Measurements from ENCODE around the gene RCC1.
"Not testable (repeated sequence)": the region's sequence is repeated elsewhere in the genome, so short reads cannot be mapped to it uniquely, and the experiment has no call there.

The RCC1 gene

DNA sequence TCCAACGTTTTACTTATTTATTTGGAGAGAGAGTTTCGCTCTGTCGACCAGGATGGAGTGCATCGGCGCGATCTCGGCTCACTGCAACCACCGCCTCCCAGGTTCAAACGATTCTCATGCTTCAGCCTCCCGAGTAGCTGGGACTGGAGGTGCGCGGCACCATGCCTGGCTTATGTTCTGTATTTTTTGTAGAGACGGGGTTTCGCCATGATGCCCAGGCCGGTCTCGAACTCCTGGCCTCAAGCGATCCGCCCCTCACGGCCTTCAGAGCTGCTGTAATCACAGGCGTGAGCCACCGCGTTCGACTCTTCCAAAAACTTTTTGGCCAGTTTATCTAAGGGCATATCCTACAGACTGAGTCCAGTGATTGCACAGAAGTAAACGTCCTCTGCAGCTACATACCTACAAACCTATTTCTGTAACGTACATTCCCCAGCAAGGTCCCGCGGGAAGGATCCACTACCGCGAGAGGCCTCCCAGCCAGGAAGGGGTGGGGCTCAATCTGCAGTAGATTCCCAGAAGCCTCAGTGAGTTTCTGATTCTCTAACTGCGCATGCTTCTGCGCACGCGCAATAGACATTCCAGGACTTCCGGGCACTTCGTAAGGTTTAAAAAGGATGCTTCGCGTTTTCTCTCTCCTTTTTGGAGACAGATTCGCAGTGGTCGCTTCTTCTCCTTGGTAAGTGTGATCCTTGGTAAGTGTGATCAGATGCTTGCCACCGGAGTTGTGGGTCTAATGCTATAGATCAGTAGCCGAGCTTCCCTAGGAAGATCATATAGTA, at the start of gene RCC1:
RCC1 (plus strand) TSS at position 638 of the 782 bp plus-strand sequence. CDS start 23,824 bp downstream, outside the sequence.
- peak; percentile 99 for DNase-seq

- DNase-seq, result peak; percentile 79
These were observed 49.8 kb upstream of the RCC1 start for GRCh38 chr1:28456078-28456477.

DNA sequence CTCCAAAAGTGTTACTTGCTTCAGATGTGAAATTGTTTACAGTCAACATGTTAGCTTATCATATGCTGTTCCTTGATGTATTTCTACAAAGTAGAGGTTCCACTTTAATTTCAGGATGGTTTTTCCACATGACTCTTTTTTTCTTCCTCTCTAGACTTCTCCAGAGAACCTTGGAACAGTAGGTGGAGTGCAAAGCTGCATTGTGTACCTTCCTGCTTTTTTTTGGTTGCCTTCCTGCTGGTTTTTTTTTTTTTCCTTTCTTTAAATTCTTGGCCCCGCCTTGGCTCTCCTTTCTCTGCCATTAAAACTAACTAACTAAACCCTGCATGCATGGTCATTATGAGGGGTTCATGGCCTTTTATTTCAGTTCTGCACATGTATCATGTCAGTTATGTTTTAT, 48.2 kb upstream of the RCC1 start:
- DNase-seq, result no peak

DNA sequence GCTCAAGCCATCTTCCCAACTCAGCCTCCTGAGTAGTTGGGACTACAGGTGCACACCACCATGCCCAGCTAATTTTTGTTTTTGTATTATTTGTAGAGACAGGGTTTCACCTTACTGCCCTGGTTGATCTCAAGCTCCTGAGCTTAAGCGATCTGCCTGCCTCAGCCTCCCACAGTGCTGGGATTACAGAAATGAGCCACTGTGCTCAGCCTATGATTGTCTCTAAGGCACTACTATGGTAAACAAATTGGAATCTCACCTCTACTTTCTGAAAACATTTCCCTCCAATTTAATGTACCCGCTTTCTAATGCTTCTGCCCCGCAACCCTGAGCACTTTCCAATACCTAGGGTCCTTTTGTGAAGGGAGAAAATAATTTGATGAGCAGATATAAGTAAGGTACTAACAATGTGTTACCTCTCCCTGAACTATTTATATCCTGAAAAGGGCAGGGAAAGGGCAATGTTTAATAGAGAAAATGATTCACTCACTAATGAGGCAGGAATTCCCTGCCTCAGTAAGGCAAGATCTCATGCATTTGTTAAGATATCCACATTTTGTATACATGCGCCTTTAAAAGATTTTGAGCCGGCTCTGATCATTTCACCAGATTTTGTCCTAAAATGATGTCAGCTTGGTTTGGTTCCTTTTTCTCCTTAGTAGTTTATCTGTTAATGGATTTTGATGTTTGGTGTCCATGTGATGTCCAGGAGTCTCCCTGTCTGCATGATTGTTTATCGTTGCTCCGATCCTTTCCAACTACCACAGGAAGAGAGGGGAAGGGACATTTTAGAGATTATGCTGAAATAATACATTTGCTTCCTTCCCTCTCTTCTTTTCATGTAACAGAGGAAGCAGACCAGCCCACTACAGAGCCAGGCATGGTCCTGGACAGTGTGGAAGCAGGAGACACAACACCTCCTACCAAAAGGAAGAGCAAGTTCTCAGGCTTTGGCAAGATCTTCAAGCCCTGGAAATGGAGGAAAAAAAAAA, 47.3 kb upstream of the RCC1 start:
- peak; percentile 20 for DNase-seq

DNA sequence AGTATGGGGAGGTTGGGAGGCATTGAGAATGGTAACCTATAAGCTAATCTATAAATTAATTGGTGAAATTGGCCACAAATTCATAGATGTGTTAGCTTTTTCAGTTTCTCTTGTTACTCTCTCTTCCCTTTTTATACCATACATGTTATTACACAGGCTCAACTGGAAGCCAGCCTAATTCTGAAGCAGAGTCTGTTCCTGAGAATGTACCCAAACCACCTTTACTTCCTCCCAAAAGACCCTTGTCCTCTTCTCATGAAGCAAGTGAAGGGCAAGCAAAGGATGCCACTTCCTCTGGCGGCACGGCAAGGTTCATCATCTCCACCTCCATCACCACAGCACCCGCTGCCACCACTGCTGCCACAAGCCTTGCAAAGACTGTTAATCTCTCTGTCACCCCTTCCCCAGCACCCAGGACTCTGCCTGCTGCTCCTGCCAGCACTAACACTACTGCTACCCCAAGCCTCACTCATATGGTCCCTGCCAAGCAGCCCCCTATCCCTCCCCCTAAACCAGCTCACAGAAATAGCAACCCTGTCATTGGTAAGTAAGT, 39.5 kb upstream of the RCC1 start:
- DNase-seq, result no peak

DNA sequence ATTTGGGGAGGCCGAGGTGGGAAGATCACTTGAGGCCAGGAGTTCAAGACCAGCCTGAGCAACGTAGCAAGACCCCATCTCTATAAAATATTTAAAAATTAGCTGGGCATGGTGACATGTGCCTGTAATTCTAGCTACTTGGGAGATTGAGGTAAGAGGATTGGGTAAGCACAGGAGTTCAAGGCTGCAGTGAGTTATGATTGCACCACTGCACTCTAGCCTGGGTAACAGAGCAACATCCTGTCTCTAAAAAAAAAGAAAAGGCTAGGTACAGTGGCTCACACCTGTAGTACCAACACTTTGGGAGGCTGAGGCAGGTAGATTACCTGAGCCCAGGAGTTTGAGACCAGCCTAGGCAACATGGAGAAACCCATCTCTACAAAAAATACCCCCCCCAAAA, 35.7 kb upstream of the RCC1 start:
- DNase-seq, result no peak

GRCh38 chr1:28479497-28479896, 26.3 kb upstream of the RCC1 start:
- DNase-seq, result not testable (repeated sequence)

GRCh38 chr1:28480308-28480707, 25.5 kb upstream of the RCC1 start:
- DNase-seq, result no peak

- no peak for DNase-seq
These were observed 23.7 kb upstream of the RCC1 start for GRCh38 chr1:28482138-28482537.

DNA sequence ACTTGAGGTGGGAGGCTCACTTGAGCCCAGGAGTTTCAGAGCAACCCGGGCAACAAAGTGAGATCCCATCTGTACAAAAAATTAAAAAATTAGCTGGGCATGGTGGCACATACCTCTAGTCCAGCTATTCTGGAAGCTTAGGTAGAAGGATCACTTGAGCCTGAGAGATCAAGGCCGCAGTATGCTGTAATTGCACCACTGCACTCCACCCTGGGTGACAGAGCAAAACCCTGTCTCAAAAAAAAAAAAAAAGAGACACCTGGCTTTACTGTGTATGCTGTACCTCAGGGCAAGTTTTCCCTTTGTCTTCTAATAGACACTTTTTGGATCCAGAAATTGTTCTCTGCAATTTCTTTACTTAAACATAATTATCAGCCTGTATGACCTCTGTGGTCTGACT, 23.1 kb upstream of the RCC1 start:
- no peak for DNase-seq

GRCh38 chr1:28494737-28495136, 11.1 kb upstream of the RCC1 start:
- DNase-seq, result no peak

GRCh38 chr1:28499553-28499952, 6.3 kb upstream of the RCC1 start:
- DNase-seq, result no peak

GRCh38 chr1:28501925-28502324, 3.9 kb upstream of the RCC1 start:
- no peak for DNase-seq

GRCh38 chr1:28503117-28503516, 2.7 kb upstream of the RCC1 start:
- no peak for DNase-seq

DNA sequence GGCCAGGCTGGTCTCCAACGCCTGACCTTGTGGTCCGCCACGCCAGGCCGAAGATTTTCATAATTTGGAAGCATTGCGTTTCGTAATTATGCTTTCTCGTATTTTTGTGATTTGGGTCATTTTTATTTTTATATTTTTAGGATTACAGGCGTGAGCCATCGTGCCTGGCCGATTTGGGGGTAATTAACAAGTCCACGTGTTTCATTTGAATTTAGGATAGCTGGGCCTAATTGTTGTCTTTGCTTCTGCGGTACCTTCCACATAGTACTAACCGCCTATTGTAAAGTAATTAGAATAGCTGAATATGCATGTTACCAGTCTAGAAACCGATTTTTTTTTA, 1.0 kb downstream of the RCC1 start:
- no peak for DNase-seq

GRCh38 chr1:28507247-28507645, 1.4 kb downstream of the RCC1 start:
- peak; percentile 15 for DNase-seq

DNA sequence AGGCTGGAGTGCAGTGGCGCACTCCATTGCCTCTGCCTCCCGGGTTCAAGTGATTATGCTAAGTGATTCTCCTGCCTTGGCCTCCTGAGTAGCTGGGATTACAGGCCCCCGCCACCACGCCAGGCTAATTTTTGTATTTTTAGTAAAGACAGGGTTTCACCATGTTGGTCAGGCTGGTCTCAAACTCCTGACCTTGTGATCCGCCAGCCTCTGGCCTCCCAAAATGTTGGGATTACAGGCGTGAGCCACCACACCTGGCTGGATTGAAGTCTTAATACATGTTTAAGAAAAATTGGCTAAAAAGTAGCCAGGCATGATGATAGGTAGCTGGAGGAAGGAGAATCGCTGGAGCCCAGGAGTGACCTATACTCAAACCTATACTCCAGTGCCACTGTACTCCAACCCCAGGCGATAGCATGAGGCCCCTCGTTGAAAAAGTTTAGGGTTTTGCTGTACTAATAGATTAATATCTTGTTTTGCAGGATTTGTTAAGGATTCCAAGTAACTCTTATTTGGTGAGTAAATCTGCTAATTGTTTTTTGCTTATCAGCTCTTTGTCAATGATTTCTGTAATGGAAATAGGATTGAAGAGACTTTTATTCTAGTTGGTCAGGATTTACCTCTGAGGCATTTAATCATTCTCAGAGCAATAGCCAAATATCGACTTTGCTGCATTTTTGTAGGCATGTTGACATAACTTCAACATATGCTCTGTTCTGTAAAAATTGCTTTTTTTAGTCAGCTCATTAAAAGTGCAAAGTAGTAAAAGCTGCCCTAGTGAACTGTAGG, 2.0 kb downstream of the RCC1 start:
- DNase-seq, result no peak

GRCh38 chr1:28508435-28508754, 2.6 kb downstream of the RCC1 start:
- peak; percentile 30 for DNase-seq

DNA sequence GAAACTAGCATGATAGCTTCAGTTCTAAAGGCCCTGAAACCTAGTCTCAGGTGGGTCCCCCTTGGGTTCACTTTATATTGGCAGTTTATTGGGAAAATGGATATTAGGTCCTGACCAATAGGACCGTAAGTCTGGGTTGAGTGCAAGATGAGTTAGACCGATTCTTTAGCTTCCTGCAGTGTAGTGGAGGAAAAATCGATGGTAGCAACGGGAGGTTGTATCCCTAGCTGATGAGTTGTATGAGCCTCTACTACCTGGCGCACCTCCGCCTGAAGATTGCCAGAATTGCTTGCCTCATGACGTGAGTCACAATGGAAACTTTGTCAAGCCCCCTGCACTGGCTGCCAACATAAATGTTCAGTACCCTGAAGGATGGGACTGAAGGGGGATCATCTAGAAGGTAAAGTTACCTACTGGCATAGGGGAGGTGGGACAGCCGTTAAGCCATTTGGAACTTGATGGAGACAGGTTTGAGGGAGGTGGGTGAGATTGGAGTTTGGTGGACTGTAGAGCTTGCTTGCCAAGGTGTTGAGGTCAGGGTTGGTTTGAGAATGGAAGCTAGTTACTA, 3.9 kb downstream of the RCC1 start:
- DNase-seq, result peak; percentile 33

- peak; percentile 58 for DNase-seq
These were observed 4.6 kb downstream of the RCC1 start for GRCh38 chr1:28510273-28510969.

DNA sequence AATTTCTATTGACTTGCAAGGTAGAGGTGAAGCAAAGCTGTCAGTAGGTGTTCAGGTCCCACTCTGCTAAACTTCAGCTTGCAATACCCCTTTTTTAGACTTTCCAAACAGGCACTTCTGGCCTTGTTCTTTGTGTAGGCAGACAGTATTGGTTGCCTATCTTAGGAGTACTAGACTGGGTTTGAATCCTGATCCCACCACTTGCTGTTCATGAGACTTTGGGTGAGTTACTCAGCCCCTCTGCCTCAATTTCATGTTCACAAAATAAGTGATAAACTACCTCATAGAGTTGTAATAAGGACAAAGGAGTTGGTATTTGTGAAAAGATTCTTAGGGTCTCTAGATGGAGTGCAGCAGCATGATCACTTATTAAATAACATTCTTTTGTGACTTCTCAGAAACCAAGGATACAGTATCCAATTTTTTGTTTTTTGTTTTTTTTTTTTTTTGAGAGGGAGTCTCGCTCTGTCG, 5.2 kb downstream of the RCC1 start:
- peak; percentile 62 for DNase-seq

Data from fibroblast of skin of right quadriceps (primary cell).